GM19397 (cell line): Measurements from ENCODE around the gene CIAO2B.
A peak's percentile ranks its signal among the peaks of the same experiment; 100 is the strongest.
"Not testable (repeated sequence)": the region's sequence is repeated elsewhere in the genome, so short reads cannot be mapped to it uniquely, and the experiment has no call there.

Experiments used
- ATAC-seq: cut with Tn5 transposase; IDR thresholded peaks from one replicate; pipeline ENCODE4 v1.9.1; 2021; ENCODE audit warnings: mild to moderate bottlenecking, moderate library complexity; ENCODE audit not compliant: unreplicated experiment

The CIAO2B gene

DNA sequence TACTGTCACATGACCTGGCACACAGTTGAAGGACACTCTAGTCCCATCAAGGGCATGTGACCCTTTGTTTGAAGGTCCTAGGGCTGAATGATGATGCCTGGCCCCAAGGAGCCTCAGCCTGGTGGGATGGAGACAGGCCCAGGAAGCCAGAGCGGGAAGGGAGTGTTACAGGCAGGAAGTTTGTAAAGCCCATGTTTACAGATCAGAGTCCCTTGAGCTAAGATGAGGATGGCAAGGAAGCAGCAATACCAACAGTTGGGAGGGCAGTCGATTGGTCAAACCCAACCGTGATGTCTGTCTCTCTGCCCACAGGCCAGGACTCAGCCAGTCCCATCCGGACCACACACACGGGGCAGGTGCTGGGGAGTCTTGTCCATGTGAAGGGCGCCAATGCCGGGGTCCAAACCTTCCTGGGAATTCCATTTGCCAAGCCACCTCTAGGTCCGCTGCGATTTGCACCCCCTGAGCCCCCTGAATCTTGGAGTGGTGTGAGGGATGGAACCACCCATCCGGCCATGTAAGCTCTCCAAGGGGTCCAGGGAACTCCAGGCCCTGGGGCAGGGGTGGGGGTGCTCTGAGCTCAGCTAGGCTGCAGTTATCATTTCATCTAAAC, 3.6 kb upstream of the CIAO2B start:
- no peak for ATAC-seq

DNA sequence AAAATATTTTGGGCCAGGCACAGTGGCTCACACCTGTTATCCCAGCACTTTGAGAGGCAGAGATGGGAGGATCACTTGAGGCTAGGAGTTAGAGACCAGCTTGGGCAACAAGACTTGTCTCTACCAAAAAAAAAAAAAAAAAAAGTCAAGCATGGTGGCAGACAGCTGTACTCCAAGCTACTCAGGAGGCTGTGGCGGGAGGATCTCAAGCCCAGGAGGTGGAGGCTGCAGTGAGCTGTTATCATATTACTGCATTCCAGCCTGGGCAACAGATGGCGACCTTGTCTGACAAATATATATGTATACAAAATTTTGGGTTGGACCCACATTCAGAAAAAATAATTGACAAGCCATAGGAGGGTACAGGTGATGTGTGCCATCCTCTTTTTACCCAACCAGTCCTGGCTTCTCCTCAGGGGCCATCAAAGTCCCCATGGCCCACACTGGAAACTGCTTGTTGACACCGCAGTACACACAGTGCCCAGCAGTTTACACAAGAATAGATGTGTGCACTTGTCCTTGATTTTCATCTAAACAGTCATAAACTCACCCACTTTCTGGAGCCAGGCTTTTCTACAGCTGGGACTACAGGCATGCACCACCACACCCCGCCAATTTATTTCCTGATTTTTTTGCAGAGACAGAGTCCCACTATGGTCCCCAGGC, 2.8 kb upstream of the CIAO2B start:
- no peak for ATAC-seq

DNA sequence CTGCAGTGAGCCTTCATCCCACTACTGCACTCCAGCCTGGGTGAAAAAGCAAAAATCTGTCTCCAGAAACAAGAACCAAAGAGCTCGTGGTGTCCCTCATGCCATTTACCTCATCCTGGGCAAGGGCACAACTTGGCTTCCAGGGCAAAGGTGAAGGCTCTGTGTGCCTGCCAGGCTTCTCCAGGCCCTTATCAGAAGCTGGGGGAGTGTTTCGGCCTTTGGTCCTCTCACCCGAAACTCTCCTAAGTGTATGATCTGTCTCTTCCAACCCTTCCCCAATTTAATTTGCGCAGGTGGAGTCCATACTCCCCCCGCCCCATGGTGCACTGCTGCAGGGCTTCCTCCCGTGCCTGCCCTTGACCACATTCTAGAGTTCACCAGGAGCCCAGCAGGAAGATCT, 2.3 kb upstream of the CIAO2B start:
- ATAC-seq, result no peak

DNA sequence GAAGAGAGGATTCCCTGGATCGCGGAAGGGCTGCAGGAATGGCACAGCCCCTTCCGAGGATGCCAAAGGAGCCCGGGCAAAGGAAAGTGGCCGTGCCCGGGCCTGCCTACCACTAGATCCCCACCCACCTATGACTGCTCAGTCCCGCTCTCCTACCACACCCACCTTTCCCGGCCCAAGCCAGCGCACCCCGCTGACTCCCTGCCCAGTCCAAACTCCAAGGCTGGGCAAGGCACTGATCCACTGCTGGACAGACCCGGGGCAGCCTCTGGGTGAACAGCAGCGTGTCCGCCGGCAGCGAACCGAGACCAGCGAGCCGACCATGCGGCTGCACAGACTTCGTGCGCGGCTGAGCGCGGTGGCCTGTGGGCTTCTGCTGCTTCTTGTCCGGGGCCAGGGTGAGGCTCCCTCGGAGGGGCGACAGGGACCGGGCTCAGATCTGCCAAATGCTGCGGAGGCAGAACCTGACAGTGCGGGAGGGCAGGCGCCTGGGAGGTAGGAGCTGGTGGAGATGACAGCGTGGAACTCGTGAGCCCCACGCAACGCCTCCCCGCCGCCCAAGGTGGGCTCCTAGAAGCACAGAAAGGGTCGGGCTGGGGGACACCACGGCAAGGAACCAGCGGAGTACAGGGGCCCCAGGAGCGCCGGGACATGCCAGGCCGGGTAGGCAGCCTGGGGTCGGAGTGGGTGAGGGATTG, 1.3 kb upstream of the CIAO2B start, which contains the start of gene CES2:
CES2 (plus strand) TSS at position 203 of the 698 bp plus-strand sequence; CDS start at position 323, 120 bp downstream.
- no peak for ATAC-seq

DNA sequence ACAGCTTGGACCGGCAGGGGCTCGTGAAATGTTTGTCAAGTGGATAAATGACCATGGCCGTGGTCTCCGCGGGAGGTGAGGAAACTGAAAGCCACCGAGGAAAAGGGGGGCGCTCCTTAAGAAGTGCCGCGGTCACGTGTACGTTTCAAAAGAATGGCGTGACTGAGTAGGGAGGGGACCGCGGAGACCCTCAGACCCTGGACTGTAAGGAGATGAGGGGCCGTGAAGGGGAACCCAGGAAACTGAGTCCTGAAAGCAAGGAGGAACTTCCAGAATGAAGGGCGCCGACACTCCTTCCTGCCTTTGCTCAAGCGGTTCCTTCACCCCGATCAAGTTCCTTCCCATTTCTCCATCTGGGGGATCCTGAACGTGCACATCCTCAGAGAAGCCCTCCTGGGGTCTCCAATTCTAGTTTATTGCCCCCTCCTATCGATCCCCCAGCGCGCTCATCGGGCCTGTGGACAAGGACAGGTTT, 674 bp upstream of the CIAO2B start:
- ATAC-seq, result not testable (repeated sequence)

DNA sequence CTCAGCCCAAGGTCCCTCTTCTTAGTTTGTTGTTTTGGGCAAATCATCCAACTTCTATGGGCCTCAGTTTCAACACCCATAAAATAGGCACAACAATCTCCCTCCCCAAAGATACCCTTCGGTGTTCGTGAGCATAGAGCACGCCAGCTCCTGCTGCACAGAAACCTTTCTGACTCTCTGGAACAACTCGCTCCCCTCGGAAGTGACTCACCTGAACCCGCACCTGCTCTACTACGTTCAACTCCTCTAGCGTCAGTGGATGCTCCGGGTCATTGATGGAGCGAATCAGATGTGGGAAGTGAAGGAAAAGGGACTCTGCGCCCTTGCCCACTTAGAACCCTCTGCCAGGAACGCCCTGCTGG, 445 bp downstream of the CIAO2B start:
- peak; percentile 10 for ATAC-seq

DNA sequence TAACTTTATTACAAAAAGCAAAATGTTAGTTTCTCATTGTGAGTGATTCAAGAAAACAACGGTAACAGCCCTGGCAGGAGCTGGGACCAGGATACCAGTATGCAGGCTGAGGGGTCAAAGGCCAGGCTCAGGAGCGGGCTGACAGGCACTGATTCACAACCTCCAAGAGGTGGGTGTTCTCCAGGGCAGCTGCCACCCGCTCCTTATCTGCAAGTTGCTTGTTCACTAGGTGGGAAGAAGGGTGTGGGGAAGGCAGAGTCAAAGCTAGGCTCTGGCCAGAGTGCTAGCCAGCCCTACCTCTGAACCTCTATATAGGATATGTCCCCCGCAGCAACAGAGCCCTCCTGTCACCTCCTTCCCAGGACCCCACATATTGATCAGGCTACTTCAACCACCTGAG, 2.1 kb downstream of the CIAO2B start:
- no peak for ATAC-seq

DNA sequence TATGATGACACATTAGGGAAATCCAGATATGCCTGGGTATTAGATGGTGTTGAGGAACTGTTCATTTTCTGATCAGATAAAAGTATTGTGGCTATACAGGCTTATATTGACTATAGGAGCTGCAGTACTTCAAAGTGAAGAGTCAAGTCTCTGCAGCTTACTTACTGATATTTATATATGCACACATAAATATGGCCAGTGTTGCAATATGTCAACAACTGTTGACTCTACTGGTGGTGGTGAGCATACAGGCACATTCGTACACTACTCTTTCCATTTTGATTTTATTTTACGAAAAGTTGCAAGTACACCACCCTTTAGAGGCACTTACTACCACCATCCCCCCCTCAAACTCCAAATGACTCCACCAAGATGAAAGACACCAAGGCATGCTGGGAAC, 2.5 kb downstream of the CIAO2B start:
- no peak for ATAC-seq

DNA sequence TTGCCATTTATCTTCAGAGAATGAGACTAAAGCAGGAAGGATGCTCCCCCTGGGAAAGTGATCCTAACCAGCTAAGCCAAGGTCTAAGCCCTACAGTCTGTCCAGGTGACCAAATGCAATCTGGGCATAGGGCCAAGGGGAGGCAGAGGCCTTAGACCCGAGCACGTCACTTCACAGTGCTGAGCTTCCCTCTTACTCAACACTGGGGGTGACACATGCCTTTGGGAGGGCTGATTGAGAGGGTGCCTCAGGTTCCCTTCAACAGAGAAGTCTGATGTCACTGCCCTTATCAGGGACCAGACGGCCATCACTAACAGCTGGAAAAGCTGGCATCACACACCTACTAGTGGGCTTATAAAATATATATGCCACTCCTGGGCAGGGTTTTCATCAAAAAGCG, 4.0 kb downstream of the CIAO2B start:
- no peak for ATAC-seq

DNA sequence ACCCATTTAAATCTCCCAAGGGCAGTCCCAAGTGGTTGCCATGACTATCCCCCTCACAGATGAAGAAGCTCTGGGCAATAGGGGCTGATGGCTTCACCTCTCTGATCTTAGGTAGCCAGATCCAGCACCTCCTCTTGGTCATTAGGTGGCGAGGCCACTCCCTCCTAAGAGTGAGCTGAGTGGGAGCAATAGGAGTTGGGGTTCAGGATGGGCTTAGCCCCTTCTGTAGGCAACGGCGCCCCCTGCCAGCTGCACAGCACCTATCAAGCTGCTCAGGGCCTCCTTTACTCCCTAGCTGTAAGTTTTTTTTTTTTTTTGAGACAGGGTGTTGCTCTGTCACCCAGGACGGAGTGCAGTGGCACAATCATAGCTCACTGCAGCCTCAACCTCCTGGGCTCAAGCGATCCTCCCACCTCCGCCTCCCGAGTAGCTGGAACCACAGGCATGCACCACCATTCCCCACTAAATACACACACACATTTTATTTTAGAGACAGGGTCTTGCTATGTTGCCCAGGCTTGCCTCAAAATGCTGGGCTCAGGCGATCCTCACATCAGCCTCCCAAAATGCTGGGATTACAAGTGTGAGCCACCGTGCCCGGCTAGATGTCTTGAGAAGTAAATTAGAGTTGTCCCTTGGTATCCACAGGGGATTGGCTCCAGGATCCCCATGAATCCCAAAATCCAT, 5.4 kb downstream of the CIAO2B start:
- no peak for ATAC-seq

DNA sequence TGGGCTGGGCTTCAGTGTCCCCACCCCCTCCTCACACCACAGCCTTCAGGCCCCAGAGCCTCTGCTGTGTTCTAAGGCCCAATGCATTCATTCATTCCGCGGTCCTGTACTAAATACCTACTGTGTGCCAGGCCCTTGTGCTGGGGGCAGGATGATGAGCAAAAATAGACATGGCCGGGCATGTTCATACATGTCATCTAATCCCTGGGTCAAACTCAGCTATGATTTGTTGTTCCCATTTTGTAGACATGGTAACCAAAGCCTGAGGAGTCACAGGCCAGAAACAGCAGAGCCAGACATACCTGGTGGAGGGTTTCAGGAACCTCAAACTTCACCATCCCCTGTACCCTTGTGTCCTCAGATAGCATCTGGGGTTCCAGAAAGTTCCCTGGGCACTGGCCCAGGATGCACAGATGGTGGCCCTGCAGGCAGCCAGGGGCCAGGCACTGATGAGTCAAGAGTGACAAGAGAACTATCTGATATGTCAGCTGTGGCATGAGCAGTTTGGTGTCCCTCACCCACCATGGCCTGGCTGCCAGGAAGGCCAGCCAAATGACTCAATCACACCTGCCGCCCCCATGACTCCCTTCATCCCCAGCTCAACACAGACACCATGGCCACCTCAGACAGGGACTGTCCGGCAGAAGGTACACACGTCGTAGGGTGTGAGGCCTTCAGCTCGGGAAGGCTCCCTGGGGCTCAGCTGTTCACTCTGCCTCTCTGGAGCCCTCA, 6.1 kb downstream of the CIAO2B start:
- no peak for ATAC-seq

DNA sequence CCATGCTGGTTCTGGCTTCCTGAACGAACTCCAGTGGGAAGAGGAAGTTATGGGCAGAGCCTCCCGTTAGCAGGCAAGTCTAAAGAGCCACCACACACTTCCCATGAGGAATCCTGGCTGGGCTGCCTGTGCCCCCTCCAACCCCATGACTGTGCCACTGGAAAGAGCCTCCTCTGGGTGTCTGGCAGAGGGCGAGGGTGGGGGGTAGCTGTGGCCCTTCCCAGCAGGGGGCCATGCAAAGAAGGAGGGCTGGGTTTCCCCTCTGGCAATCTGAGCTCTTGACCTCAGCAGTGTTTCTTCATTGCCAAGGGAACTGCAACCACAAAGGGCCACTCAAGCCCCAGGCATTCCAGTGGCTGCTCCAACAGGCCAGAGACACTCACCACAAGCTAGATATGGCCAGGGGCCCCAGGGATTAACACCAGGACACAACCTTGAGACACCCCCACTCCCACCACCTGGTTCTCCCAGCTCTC, 7.2 kb downstream of the CIAO2B start:
- ATAC-seq, result no peak

DNA sequence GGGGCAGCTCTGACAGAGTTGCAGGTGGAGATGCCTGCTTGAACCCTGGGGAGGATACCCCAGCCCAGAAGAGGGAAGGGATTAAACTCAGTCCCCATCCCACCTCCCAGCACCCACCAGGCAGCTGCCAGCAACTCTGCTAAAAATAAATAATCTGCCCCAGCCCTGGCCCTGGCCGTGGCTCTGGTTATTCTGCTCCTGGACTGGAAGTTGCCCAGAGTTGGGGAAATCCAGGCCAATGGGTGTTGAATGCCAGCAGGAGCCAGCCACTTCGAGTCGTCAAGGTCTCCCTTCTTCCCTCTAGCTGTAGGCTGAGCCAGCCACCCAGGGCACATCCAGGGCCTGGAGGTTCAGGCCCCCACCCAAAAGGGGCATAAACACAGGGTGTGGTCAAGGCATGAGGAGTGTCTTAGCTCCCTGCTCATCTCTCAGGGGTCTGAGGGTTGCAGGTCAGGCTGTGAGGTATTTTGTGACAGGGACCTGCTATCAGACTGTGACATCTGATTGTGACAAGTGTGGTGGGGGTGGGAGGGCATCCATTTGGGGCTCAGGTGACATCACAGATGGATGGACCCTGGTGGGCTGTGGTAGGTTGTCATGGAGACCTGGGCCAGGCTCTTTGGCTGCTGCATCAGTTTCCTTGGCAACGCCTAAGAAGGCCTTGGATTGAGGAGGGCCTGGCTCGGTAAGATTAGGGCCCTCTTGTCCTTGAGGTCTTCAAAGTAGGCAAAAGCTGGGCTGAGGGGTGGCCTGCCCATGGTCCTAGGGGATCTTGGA, 7.8 kb downstream of the CIAO2B start:
- ATAC-seq, result no peak

DNA sequence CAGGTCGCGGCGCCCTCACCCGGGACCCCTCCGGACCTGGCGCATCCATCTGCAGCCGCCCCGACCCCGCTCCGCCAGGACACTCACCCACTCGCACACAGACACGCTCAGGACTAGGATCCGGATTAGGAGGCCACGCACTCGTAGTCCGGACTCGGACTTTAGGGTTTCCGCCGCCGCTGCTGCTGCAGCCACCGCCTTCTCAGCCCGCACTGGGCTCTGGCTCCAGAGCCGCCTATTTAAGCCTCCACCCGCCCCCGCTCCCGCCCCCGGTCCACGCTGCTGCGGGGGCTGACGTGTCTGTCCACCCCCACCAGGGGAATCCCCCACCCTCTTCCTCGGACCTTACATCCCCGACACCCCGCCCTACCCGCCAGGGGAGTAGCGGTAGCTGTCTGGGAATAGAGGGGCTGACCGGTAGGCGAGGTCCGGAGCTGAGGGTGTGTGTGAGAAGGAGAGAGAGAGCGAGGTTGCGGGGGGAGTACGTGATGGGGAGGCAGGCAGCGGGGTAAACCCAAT, 8.8 kb downstream of the CIAO2B start, which contains the start of gene RRAD:
RRAD (minus strand) TSS at position 214 of the 519 bp plus-strand sequence. CDS start 356 bp downstream, outside the sequence.
- ATAC-seq, result no peak

DNA sequence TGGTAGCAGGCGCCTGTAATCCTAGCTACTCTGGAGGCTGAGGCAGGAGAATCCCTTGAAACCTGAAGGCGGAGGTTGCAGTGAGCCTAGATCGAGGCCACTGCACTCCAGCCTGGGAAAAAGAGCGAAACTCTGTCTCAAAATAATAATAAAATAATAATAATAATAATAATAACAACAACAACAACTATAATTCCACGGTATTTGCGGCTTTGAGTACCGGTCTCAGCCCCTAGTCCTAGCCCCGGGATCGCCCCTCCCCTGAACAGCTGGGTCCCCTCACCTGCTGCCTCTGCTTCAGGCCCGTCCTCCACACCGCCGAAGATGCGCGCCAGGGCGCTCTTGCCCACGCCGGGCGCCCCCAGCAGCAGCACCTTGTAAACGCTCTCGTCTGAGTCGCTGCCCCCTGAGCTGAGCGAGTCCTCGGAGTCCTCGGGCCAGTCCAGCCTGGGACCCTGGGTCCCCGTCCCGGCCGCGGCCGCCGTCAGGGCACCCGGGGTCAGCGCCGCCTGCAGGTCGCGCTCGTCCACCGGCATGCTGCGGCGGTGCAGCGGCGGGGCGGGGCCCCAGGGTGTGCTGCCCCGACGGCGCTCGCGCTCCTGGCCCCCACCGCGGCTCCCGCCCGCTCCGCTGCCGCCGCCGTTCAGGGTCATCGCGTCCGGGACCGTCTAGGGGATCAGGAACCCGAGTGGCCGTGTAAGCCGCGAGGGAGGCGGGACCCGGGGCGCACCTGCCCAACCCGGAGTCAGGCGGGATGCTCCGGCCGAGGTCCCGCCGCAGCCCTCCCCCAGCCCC, 9.5 kb downstream of the CIAO2B start:
- no peak for ATAC-seq

DNA sequence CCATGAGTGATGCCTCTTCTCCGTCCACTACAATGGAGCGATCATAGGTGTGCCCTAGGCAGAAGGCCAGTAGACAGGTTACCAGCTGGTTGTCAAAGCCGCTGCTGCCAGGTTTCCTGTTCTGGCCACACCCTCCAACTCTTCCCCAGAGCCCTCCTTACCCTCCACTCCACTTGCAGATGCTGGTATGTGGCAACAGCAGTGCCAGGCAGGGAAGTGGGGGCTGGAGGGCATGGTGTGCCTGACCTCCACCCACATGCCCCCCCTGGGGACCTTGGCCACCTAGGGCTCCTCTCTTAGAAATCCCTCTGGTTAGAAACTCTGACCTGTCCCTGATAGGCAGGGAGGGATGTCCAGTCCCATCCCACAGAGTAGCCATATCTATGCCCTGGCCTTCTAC, 10.3 kb downstream of the CIAO2B start:
- no peak for ATAC-seq

DNA sequence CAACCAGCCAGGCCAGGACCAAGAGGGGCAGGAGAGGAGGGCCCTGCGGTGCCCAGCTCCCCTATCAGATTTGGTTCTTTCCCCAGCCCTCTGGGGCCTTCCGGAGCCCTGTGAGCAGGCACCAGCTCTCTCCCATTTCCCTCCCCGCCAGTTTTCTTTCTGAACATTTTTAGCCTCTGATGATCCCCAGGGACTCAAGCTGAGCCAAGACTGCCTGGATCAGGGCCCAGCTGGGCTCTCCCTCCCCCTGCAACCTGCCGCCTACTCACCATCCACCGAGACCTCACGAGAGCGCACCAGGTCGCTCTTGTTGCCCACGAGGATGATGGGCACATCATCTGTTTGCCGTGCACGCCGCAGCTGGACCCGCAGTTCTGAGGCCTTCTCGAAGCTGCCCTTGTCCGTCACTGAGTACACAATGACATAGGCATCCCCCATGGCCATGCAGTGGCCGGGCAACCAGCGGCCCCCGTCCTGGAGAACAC, 10.9 kb downstream of the CIAO2B start:
- no peak for ATAC-seq

DNA sequence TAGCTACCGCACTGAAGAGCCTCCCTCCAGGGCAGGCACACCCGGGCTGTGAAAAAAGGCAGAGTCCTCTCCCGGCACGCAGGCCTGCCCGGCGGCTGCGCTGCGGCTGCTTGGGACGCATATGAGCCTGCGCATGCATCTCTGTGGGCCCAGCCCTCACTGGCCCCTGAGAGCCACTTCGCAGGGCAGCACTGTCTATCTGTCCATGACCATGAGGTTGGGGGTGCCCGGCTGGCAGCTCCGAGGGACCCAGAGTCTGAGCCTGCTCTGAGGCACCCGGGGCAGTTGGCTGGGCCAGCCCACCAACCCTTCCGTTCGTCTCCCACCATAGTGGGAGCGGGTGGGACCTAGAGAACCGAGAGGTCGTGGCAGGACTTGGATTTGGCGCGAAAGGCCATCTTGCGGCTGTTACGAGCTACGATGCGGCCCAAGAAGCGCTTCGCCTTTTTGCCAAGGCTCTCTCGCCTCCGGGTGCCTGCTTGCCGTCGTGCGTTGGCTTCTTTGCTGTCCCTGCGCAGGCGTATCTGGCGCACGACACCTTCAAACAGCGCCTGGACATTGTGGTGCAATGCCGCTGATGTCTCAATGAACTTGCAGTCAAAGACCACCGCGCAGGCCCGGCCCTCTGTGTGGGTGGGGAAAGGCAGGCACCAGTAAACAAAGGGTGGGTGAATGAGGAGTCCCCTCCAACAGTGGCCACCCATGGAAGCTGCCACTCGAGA, 12.3 kb downstream of the CIAO2B start:
- ATAC-seq, result no peak
